ENCODE data around the gene FDPS. TPM values are rescaled to one million over a fixed set of nuclear protein-coding genes. Genes with fewer than 3 reads are reported as not detected.

Gene FDPS
- total and polyA plus RNA-seq, 2 experiments from 2014 or later, result 287 to 366 TPM

DNA sequence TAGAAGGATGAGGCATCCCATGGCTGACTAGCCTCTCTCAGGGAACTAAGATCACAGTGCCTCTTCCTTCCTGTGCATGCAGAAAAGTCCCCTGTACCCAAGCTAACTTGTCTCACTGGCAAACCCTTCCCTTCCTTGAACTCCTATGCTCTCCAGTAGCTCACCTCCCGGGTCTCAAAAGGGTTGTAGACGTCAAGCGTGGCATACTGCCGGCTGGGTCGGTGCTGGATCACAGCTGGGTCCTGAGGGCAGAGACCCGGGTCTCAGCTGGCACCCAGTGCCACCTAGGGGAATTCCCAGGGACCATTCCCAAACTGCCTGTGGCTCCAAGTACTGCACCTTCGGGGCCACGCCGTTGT lies 47.2 kb upstream of the FDPS start:
- no peak; the same call in 2 of the 3 replicates for ATAC-seq
- DNase-seq (ENCODE audit: low spot score), result no peak
- TF ChIP-seq NANOG (IDR thresholded peaks at IDR 0.05; ENCODE audit: borderline replicate concordance), result no peak
- TF ChIP-seq, protein P1, sequence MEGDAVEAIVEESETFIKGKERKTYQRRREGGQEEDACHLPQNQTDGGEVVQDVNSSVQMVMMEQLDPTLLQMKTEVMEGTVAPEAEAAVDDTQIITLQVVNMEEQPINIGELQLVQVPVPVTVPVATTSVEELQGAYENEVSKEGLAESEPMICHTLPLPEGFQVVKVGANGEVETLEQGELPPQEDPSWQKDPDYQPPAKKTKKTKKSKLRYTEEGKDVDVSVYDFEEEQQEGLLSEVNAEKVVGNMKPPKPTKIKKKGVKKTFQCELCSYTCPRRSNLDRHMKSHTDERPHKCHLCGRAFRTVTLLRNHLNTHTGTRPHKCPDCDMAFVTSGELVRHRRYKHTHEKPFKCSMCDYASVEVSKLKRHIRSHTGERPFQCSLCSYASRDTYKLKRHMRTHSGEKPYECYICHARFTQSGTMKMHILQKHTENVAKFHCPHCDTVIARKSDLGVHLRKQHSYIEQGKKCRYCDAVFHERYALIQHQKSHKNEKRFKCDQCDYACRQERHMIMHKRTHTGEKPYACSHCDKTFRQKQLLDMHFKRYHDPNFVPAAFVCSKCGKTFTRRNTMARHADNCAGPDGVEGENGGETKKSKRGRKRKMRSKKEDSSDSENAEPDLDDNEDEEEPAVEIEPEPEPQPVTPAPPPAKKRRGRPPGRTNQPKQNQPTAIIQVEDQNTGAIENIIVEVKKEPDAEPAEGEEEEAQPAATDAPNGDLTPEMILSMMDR (conservative IDR thresholded peaks at IDR 0.05; ENCODE audit: low read depth in 2 of 2), result peak; percentile 12 to 23; a peak in 1 of 4 replicates
- H3K4me1 Mint-ChIP-seq, result peaks cover 16% of the 10 kb centered on the region
- peaks cover 43% of the 10 kb centered on the region for H3K36me3 ChIP-seq (ENCODE audit: insufficient read depth)
- peaks cover 10% of the 10 kb centered on the region for H3K79me2 ChIP-seq (replicated peaks; ENCODE audit: insufficient read depth)
- peak overlapping the region; percentile 44; the same call in 1 of the 2 replicates for H2AFZ ChIP-seq
- peak overlapping the region; percentile 62 for H3K4me3 ChIP-seq
- H3K27me3 Mint-ChIP-seq (ENCODE audit: insufficient read depth, low read depth, poor library complexity), result peaks cover 18% of the 10 kb centered on the region
- H3K36me3 Mint-ChIP-seq (ENCODE audit: low read depth), result peaks cover 62% of the 10 kb centered on the region
- peaks cover 9% of the 10 kb centered on the region for H3K4me1 ChIP-seq (ENCODE audit: insufficient read depth)
- H4K20me1 ChIP-seq (replicated peaks; ENCODE audit: insufficient read depth), result 0 out of 2 replicates have a peak, but pooled peaks cover 5% of the 10 kb centered on the region
- H3K9me3 Mint-ChIP-seq, result peaks cover 7% of the 10 kb centered on the region; the same call in 1 of the 3 replicates
- peak overlapping the region; percentile 97 for H3K27ac Mint-ChIP-seq
- peak overlapping the region; percentile 84 for H3K4me2 ChIP-seq
- H3K4me3 Mint-ChIP-seq, result peak overlapping the region; percentile 94
- peaks cover 46% of the 10 kb centered on the region for H3F3A ChIP-seq (replicated peaks; ENCODE audit: low read depth)
- no peaks in the 10 kb centered on the region for H3K27me3 ChIP-seq (ENCODE audit: insufficient read depth)
- 0 out of 2 replicates have a peak overlapping the region, but pooled peaks have one; percentile 55 for H3K27ac ChIP-seq (ENCODE audit: low read depth)
- no peaks in the 10 kb centered on the region for H3K9me2 ChIP-seq (ENCODE audit: insufficient read depth)

DNA sequence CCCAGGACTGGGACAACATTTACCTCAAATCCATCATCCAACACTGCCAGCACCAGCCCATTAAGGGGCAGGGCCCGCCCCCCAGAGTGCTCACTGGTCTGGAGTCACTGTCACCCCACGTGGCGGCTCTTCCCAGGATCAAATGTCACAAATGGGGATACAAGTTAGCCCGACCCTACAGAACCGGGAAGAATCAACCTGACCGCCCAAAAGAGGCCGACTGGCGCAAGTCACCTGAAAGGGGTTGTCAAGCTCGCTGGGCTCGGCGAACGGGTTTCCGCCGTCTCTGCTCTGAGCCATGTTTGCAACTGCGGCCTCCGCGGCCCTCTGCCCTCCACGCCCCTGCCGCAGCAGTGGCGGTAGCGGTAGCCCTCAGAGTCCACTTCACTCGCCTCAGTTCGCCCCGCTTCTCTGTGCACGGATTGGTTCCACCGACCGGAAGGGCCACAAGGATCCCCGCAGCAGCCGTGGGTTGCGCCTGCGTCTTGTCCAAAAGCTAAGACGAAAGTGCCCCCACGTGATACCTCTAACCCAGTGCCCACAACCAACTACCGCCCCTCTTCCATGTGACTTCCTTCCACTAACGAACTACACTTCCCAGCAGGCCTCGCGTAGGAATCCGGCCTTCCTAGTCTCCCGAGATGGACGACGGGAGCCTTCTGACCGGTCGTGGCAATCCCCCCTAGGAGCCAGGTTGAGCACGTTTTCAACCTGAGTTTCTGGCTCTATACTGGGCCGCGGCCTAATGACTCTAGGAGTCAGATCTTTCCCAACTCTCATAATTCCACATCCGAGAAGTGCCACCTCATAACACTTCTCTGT lies 46.6 kb upstream of the FDPS start, which contains the start of gene SCAMP3:
Gene SCAMP3 (minus strand): TSS at position 509 of the 822 bp plus-strand sequence. CDS start 209 bp downstream, at position 300.
- H3K9me2 ChIP-seq (ENCODE audit: insufficient read depth), result no peaks in the 10 kb centered on the region
- peaks cover 49% of the 10 kb centered on the region for H3K36me3 ChIP-seq (ENCODE audit: insufficient read depth)
- H3K4me2 ChIP-seq, result peak within 1 kb of the TSS; percentile 84
- H3K4me3 ChIP-seq, result peak within 1 kb of the TSS; percentile 62
- Mint-ChIP-seq H3K36me3 (ENCODE audit: low read depth) (peaks cover 66% of the 10 kb centered on the region), H3K9me3 (peaks cover 7% of the 10 kb centered on the region; the same call in 1 of the 3 replicates), H3K27me3 (ENCODE audit: insufficient read depth, low read depth, poor library complexity) (peaks cover 15% of the 10 kb centered on the region), H3K4me3 (peak within 1 kb of the TSS; percentile 94), H3K4me1 (peaks cover 14% of the 10 kb centered on the region), H3K27ac (peak within 1 kb of the TSS; percentile 97)
- peaks cover 51% of the 10 kb centered on the region for H3F3A ChIP-seq (replicated peaks; ENCODE audit: low read depth)
- ATAC-seq (peak; percentile 93), DNase-seq (ENCODE audit: low spot score) (peak; percentile 100)
- peak within 1 kb of the TSS; percentile 81 for H3K27ac ChIP-seq (ENCODE audit: low read depth)
- H2AFZ ChIP-seq, result peak within 1 kb of the TSS; percentile 44; the same call in 1 of the 2 replicates
- H4K20me1 ChIP-seq (replicated peaks; ENCODE audit: insufficient read depth), result 0 out of 2 replicates have a peak, but pooled peaks cover 9% of the 10 kb centered on the region
- H3K27me3 ChIP-seq (ENCODE audit: insufficient read depth), result no peaks in the 10 kb centered on the region
- H3K4me1 ChIP-seq (ENCODE audit: insufficient read depth), result peaks cover 9% of the 10 kb centered on the region
- peaks cover 10% of the 10 kb centered on the region for H3K79me2 ChIP-seq (replicated peaks; ENCODE audit: insufficient read depth)
- TF ChIP-seq, protein P2, sequence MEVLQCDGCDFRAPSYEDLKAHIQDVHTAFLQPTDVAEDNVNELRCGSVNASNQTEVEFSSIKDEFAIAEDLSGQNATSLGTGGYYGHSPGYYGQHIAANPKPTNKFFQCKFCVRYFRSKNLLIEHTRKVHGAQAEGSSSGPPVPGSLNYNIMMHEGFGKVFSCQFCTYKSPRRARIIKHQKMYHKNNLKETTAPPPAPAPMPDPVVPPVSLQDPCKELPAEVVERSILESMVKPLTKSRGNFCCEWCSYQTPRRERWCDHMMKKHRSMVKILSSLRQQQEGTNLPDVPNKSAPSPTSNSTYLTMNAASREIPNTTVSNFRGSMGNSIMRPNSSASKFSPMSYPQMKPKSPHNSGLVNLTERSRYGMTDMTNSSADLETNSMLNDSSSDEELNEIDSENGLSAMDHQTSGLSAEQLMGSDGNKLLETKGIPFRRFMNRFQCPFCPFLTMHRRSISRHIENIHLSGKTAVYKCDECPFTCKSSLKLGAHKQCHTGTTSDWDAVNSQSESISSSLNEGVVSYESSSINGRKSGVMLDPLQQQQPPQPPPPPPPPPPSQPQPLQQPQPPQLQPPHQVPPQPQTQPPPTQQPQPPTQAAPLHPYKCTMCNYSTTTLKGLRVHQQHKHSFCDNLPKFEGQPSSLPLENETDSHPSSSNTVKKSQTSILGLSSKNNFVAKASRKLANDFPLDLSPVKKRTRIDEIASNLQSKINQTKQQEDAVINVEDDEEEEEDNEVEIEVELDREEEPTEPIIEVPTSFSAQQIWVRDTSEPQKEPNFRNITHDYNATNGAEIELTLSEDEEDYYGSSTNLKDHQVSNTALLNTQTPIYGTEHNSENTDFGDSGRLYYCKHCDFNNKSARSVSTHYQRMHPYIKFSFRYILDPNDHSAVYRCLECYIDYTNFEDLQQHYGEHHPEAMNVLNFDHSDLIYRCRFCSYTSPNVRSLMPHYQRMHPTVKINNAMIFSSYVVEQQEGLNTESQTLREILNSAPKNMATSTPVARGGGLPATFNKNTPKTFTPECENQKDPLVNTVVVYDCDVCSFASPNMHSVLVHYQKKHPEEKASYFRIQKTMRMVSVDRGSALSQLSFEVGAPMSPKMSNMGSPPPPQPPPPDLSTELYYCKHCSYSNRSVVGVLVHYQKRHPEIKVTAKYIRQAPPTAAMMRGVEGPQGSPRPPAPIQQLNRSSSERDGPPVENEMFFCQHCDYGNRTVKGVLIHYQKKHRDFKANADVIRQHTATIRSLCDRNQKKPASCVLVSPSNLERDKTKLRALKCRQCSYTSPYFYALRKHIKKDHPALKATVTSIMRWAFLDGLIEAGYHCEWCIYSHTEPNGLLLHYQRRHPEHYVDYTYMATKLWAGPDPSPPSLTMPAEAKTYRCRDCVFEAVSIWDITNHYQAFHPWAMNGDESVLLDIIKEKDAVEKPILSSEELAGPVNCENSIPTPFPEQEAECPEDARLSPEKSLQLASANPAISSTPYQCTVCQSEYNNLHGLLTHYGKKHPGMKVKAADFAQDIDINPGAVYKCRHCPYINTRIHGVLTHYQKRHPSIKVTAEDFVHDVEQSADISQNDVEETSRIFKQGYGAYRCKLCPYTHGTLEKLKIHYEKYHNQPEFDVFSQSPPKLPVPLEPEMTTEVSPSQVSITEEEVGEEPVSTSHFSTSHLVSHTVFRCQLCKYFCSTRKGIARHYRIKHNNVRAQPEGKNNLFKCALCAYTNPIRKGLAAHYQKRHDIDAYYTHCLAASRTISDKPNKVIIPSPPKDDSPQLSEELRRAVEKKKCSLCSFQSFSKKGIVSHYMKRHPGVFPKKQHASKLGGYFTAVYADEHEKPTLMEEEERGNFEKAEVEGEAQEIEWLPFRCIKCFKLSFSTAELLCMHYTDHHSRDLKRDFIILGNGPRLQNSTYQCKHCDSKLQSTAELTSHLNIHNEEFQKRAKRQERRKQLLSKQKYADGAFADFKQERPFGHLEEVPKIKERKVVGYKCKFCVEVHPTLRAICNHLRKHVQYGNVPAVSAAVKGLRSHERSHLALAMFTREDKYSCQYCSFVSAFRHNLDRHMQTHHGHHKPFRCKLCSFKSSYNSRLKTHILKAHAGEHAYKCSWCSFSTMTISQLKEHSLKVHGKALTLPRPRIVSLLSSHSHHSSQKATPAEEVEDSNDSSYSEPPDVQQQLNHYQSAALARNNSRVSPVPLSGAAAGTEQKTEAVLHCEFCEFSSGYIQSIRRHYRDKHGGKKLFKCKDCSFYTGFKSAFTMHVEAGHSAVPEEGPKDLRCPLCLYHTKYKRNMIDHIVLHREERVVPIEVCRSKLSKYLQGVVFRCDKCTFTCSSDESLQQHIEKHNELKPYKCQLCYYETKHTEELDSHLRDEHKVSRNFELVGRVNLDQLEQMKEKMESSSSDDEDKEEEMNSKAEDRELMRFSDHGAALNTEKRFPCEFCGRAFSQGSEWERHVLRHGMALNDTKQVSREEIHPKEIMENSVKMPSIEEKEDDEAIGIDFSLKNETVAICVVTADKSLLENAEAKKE (CRISPR knock-in tag; IDR thresholded peaks at IDR 0.05), result no peak
- TF ChIP-seq POLR2AphosphoS5 (IDR thresholded peaks at IDR 0.05; ENCODE audit: low read depth) (peak; percentile 97), EZH2 (IDR thresholded peaks at IDR 0.05; ENCODE audit: low read depth, unreplicated experiment) (no peak), STAT1 (IDR thresholded peaks at IDR 0.05; ENCODE audit: unreplicated experiment) (no peak), ZNF114 (CRISPR knock-in tag; IDR thresholded peaks at IDR 0.05) (no peak), NANOG (IDR thresholded peaks at IDR 0.05; ENCODE audit: borderline replicate concordance) (no peak), EZH2phosphoT487 (IDR thresholded peaks at IDR 0.05; ENCODE audit: unreplicated experiment) (no peak)

Data from GM23338 (cell line).